MM.1S (cell line): ENCODE data around the gene NOXA1.
"Not testable (repeated sequence)": the region's sequence is repeated elsewhere in the genome, so short reads cannot be mapped to it uniquely, and the experiment has no call there.

Experiments
- DNase-seq: peaks from one replicate; pipeline ENCODE4 v3.0.0-alpha.2; 2015
- H2AFZ ChIP-seq: fragments of 300-600 bp; sonication (generic); 2 replicates; pipeline ENCODE4 v1.6.0; 2016; ENCODE audit warnings: antibody characterized with exemption, low read length
- H3F3A ChIP-seq: fragments of 300-600 bp; sonication (generic); 2 replicates; pipeline ENCODE4 v1.6.1; 2016; ENCODE audit warnings: mild to moderate bottlenecking, antibody characterized with exemption, low read length, moderate library complexity, mixed read lengths; ENCODE audit not compliant: insufficient read depth
- H3K27ac ChIP-seq: fragments of 300-600 bp; sonication (generic); 2 replicates; pipeline ENCODE4 v1.5.1; 2016; ENCODE audit warnings: mild to moderate bottlenecking, low read length
- H3K27me3 ChIP-seq: fragments of 300-600 bp; sonication (generic); replicated peaks from 2 replicates; pipeline ENCODE4 v1.6.0; 2016; ENCODE audit warnings: low read length; ENCODE audit not compliant: insufficient read depth
- H3K36me3 ChIP-seq: fragments of 300-600 bp; sonication (generic); replicated peaks from 2 replicates; pipeline ENCODE4 v1.6.1; 2016; ENCODE audit warnings: mild to moderate bottlenecking, low read length, mixed read lengths; ENCODE audit not compliant: insufficient read depth
- H3K4me1 ChIP-seq: fragments of 300-600 bp; sonication (generic); 2 replicates; pipeline ENCODE4 v1.6.1; 2016; ENCODE audit warnings: low read length, mixed read lengths
- H3K4me2 ChIP-seq: fragments of 300-600 bp; sonication (generic); 2 replicates; pipeline ENCODE4 v1.6.0; 2016; ENCODE audit warnings: low read depth, low read length
- H3K4me3 ChIP-seq: fragments of 300-600 bp; sonication (generic); 2 replicates; pipeline ENCODE4 v1.5.1; 2016; ENCODE audit warnings: low read length, mixed read lengths
- H3K79me2 ChIP-seq: fragments of 300-600 bp; sonication (generic); 2 replicates; pipeline ENCODE4 v1.6.1; 2016; ENCODE audit warnings: mixed run types, low read length, mixed read lengths
- H3K9ac ChIP-seq: fragments of 300-600 bp; sonication (generic); 2 replicates; pipeline ENCODE4 v1.6.1; 2016; ENCODE audit warnings: low read length, mixed read lengths
- H3K9me2 ChIP-seq: fragments of 300-600 bp; sonication (generic); replicated peaks from 2 replicates; pipeline ENCODE4 v1.6.1; 2016; ENCODE audit warnings: mild to moderate bottlenecking, low read length, mixed read lengths; ENCODE audit not compliant: insufficient read depth
- H3K9me3 ChIP-seq: fragments of 300-600 bp; sonication (generic); replicated peaks from 2 replicates; pipeline ENCODE4 v1.6.1; 2016; ENCODE audit warnings: mild to moderate bottlenecking, low read length, mixed read lengths; ENCODE audit not compliant: insufficient read depth
- H4K20me1 ChIP-seq: fragments of 300-600 bp; sonication (generic); 2 replicates; pipeline ENCODE4 v1.6.1; 2016; ENCODE audit warnings: mild to moderate bottlenecking, low read length, moderate library complexity, mixed read lengths; ENCODE audit not compliant: insufficient read depth
- EZH2 ChIP-seq: fragments of 300-600 bp; sonication (generic); optimal IDR thresholded peaks from 2 replicates; pipeline ENCODE3; 2017; ENCODE audit warnings: low read depth, mild to moderate bottlenecking, antibody characterized with exemption, low read length, mixed read lengths
- EZH2phosphoT487 ChIP-seq: fragments of 300-600 bp; sonication (generic); IDR thresholded peaks from 2 replicates; pipeline ENCODE4 v1.6.1; 2018; ENCODE audit warnings: antibody characterized with exemption, low read length
- TF ChIP-seq, protein P1 (sequence below): fragments of 300-600 bp; sonication (generic); IDR thresholded peaks from 2 replicates; pipeline ENCODE4 v1.5.1; 2016; ENCODE audit warnings: antibody characterized with exemption, low read length, mixed read lengths

Gene NOXA1

DNA sequence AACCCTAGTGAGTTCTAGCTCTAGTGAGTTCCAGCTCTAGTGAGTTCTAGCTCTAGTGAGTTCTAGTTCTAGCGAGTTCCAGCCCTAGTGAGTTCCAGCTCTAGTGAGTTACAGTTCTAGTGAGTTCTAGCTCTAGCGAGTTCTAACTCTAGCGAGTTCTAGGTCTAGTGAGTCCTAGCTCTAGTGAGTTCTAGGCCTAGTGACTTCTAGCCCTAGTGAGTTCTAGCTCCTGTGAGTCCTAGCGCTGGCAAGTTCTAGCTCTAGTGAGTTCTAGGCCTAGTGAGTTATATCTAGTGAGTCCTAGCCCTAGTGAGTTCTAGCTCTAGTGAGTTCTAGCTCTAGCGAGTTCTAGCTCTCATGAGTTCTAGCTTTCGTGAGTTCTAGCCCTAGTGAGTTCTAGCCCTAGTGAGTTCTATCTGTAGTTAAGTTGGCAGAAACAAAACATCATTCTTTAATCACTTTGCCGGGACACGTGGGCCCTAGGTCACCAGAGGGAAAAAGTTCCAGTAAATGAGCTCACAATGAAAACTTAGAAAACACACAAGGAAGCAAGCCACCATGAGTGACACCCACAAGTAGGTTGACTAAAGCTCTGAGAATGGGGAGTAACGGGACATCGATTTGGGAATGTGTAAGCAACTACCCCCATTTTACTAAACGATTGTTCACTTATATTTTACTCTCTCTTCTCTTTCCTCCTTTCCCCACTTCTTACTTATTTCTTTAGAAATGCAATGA lies 47.7 kb upstream of the NOXA1 start:
- peaks cover 79% of the 10 kb centered on the region for H3K27me3 ChIP-seq
- no peaks in the 10 kb centered on the region for H3F3A ChIP-seq
- H3K9ac ChIP-seq = no peak overlapping the region
- no peak overlapping the region for H3K4me2 ChIP-seq
- H3K27ac ChIP-seq = no peak overlapping the region
- no peak overlapping the region for H3K4me3 ChIP-seq
- H3K9me3 ChIP-seq = no peaks in the 10 kb centered on the region
- DNase-seq = no peak
- no peaks in the 10 kb centered on the region for H3K79me2 ChIP-seq
- H2AFZ ChIP-seq = no peak overlapping the region
- H3K4me1 ChIP-seq = no peaks in the 10 kb centered on the region
- H3K9me2 ChIP-seq = no peaks in the 10 kb centered on the region
- H4K20me1 ChIP-seq = no peaks in the 10 kb centered on the region
- no peaks in the 10 kb centered on the region for H3K36me3 ChIP-seq
- no peak for TF ChIP-seq EZH2
- TF ChIP-seq EZH2phosphoT487 = no peak
- TF ChIP-seq, protein P1, sequence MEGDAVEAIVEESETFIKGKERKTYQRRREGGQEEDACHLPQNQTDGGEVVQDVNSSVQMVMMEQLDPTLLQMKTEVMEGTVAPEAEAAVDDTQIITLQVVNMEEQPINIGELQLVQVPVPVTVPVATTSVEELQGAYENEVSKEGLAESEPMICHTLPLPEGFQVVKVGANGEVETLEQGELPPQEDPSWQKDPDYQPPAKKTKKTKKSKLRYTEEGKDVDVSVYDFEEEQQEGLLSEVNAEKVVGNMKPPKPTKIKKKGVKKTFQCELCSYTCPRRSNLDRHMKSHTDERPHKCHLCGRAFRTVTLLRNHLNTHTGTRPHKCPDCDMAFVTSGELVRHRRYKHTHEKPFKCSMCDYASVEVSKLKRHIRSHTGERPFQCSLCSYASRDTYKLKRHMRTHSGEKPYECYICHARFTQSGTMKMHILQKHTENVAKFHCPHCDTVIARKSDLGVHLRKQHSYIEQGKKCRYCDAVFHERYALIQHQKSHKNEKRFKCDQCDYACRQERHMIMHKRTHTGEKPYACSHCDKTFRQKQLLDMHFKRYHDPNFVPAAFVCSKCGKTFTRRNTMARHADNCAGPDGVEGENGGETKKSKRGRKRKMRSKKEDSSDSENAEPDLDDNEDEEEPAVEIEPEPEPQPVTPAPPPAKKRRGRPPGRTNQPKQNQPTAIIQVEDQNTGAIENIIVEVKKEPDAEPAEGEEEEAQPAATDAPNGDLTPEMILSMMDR = no peak

DNA sequence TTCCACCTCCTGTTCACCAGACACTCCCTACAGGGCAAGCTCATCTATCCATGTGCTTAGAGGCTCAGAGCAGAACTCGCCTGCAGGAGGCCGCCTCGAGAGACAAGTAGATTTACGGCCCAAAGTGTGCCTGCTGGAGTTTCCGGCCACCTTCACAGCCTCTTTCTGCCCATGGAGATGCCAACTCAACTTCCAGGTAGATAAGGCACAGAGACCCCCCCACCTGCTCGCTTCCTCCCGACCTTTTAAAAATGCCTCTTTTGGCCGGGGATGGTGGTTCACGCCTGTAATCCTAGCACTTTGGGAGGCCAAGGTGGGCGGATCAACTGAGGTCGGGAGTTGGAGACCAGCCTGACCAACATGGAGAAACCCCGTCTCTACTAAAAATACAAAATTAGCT lies 46.8 kb upstream of the NOXA1 start:
- no peaks in the 10 kb centered on the region for H3K79me2 ChIP-seq
- H2AFZ ChIP-seq = no peak overlapping the region
- TF ChIP-seq EZH2phosphoT487 = no peak
- TF ChIP-seq, protein P1 = no peak
- no peaks in the 10 kb centered on the region for H3F3A ChIP-seq
- H3K4me2 ChIP-seq = no peak overlapping the region
- no peak for DNase-seq
- H3K9me3 ChIP-seq = no peaks in the 10 kb centered on the region
- H3K36me3 ChIP-seq = no peaks in the 10 kb centered on the region
- H3K4me1 ChIP-seq = no peaks in the 10 kb centered on the region
- H3K4me3 ChIP-seq = no peak overlapping the region
- H3K9me2 ChIP-seq = no peaks in the 10 kb centered on the region
- no peak overlapping the region for H3K27ac ChIP-seq
- H4K20me1 ChIP-seq = no peaks in the 10 kb centered on the region
- H3K9ac ChIP-seq = no peak overlapping the region
- peaks cover 71% of the 10 kb centered on the region for H3K27me3 ChIP-seq

DNA sequence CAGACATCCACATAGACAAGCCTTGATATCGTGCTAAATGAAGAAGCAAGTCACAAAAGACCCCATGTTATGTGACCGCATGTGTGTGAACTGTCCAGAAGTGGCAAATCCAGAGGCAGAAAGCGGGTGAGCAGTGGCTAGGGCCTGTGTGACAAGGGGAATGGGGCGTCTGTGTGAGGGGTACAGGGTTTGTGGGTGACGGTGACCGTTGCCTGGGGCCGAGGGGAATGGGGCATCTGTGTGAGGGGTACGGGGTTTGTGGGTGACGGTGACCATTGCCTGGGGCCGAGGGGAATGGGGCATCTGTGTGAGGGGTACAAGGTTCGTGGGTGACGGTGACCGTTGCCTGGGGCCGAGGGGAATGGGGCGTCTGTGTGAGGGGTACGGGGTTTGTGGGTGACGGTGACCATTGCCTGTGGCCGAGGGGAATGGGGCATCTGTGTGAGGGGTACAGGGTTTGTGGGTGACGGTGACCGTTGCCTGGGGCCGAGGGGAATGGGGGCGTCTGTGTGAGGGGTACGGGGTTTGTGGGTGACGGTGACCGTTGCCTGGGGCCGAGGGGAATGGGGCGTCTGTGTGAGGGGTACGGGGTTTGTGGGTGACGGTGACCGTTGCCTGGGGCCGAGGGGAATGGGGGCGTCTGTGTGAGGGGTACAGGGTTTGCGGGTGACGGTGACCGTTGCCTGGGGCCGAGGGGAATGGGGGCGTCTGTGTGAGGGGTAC lies 44.3 kb upstream of the NOXA1 start:
- DNase-seq, H3K9me3 ChIP-seq, H3K36me3 ChIP-seq, H3K4me1 ChIP-seq, H3K27ac ChIP-seq, H4K20me1 ChIP-seq, H3K9ac ChIP-seq, H3K4me2 ChIP-seq, H2AFZ ChIP-seq, H3K4me3 ChIP-seq, H3K9me2 ChIP-seq, H3K79me2 ChIP-seq, H3F3A ChIP-seq: not testable (repeated sequence)
- peaks cover 46% of the 10 kb centered on the region for H3K27me3 ChIP-seq

DNA sequence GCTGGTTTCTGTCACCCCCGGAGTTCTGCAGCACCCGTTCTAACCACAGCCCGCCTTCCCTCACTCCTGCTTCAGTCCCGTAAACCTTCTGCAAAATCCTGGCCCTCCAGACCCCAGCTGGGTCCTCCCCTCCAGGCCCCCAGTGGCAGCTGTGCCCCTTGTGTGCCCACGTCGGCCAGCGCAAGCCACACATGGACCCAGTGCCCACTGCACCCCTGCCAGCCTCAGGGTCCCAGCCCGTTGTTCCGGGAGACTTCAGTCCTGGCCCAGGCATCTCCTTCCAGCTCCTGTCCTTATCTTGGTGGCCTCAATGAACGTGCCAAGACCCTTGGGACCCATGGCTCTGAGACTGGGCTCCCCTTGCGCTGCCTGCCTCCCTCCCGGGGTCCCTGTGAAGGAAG lies 43.4 kb upstream of the NOXA1 start:
- DNase-seq = no peak
- H3K9ac ChIP-seq = no peak overlapping the region
- no peaks in the 10 kb centered on the region for H3K4me1 ChIP-seq
- H2AFZ ChIP-seq = no peak overlapping the region
- H3K4me3 ChIP-seq = no peak overlapping the region
- H3F3A ChIP-seq = no peaks in the 10 kb centered on the region
- H3K4me2 ChIP-seq = no peak overlapping the region
- no peaks in the 10 kb centered on the region for H4K20me1 ChIP-seq
- H3K9me2 ChIP-seq = no peaks in the 10 kb centered on the region
- H3K79me2 ChIP-seq = no peaks in the 10 kb centered on the region
- H3K36me3 ChIP-seq = no peaks in the 10 kb centered on the region
- H3K27ac ChIP-seq = no peak overlapping the region
- TF ChIP-seq EZH2phosphoT487 = no peak
- TF ChIP-seq, protein P1 = no peak
- TF ChIP-seq EZH2 = no peak
- peaks cover 37% of the 10 kb centered on the region for H3K27me3 ChIP-seq
- no peaks in the 10 kb centered on the region for H3K9me3 ChIP-seq
